ENCODE measurements around the gene CDKN1B.

The CDKN1B gene

GRCh38 chr12:12716793-12717585 is at the start of gene CDKN1B:
Gene CDKN1B, plus strand, starts transcription at chr12:12717368. Its CDS starts 472 bp downstream, at chr12:12717840.
- peak; percentile 87 for DNase-seq

DNA sequence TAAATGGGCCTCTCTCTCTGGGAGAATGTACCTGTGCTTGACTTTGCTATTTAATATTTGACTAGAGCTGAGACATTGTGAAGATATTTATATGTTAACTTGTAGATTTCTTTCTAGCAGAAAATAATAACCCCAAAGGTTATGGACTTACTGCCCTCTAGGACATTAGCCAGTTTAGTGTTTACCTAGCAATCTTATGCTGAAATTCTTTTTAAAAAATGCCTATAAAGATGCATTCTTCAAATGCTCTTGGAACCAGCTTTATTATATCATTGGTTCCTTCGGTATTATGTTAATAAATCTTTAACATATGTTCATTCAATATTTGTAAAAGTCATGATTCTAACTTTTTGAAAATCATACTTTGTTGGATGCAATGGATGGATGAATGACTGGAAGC is 49.2 kb upstream of the CDKN1B start:
- no peak for DNase-seq

DNA sequence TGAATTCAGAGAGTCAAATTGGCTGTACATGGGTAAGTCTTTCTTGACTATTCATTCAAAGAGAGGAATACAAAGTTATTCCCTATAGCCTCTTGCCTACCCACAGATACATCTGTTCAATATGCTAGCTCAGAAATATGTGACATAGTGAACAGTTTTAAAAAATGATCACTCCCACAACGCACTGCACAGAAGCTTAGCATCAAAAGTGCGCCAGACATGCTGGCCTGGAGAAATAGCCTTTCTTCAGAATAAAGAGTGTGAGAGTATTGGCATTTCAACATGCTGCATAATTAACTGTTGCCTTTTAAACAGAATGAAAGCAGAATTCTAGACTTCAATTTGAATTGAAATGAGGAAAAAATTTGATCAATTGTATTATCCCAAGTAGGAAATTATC is 48.1 kb upstream of the CDKN1B start:
- no peak for DNase-seq

- DNase-seq = no peak
Observed at GRCh38 chr12:12671850-12672660, 45.1 kb upstream of the CDKN1B start.

DNA sequence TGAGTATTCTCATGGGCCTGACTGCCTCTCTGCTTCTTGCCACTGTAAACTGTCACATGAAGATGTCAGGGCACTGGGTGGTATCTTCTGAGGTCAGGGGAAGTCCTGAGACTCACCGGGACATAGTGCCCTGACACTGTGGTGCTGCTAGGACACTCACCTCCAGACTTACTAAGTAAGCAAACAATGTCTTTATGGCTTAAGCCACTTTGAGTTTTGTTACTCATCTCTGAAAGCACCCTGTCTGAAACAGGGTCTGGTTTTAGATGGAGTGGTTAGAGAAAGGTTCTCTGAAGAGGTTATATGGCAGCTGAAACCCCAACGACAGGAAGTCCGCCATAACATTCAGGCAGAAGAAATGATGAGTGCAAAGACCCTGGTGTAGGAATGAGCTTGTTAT is 43.9 kb upstream of the CDKN1B start:
- DNase-seq = no peak

GRCh38 chr12:12676605-12677004 is 40.6 kb upstream of the CDKN1B start:
- DNase-seq = no peak

DNA sequence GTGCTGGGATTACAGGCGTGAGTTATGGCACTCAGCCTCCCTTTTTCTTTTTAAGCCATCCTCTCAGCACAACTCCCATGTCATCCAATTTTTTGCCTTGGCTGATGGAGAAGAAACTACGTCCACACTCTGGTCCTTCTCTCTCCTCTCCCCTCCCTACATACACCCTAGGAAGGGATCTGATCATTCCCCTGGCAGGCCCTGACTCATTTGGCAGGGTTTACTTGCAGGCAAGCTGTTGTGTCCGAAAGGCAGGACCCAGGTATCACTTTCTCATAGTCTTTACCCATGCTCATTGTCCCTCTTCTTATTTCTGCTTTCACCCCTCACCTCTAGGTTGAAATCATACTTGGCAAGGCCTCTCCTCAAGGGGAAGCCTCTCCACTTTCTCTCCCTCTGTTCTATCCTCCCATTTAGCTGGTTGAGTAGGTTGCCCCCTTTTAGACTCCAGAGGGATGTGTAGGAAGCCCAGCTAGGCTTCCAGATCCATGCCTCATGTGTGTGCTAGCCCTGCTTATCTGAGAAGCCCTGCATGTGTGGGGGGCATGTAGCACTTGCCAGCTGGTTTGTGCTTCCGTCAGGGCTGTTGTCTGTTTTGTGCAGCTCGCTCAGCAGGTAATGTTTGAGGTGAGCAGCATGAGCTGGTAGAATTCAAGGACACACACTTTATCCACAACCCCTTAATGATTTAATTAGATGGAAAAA is 36.0 kb upstream of the CDKN1B start:
- no peak for DNase-seq

DNA sequence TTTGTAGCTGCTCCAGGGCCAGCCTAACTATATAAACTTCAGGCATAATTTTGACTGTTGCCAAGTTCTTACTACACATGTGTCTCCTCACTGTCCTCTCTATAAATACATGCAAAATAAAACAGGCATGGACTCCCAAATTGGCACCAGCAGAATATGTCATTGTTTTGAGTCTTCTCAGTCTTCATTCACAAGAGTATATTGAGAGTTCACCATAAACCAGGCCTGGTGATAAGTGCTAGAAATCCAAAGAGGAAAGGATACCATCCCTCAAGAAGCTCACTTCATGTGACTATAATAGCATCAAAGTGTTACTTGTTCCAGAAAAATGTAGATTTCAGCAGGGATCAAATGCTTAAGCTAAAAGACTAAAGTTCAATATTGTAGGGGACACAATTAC is 34.9 kb upstream of the CDKN1B start:
- DNase-seq = no peak

- DNase-seq = no peak
Observed at GRCh38 chr12:12683136-12683697, 34.0 kb upstream of the CDKN1B start.

DNA sequence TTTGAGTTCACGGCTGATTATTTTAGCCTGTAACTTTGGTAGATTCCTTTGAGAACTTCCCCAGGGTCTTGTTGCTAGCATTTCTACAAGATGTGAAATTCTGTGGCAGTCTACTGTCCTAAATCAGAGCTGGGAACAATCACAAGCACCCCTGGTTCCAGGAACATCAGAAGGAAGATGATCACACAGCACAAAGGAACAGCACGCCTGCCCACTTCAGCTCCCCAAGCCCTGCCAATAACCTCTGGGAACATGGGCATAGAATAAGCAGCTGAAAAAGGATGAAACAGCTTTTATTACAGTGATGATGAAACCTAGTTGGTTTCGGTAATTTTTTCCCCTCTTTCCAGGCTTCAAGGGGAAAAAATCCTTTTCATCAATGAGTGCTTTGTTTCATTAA is 33.4 kb upstream of the CDKN1B start:
- peak; percentile 24 for DNase-seq

DNA sequence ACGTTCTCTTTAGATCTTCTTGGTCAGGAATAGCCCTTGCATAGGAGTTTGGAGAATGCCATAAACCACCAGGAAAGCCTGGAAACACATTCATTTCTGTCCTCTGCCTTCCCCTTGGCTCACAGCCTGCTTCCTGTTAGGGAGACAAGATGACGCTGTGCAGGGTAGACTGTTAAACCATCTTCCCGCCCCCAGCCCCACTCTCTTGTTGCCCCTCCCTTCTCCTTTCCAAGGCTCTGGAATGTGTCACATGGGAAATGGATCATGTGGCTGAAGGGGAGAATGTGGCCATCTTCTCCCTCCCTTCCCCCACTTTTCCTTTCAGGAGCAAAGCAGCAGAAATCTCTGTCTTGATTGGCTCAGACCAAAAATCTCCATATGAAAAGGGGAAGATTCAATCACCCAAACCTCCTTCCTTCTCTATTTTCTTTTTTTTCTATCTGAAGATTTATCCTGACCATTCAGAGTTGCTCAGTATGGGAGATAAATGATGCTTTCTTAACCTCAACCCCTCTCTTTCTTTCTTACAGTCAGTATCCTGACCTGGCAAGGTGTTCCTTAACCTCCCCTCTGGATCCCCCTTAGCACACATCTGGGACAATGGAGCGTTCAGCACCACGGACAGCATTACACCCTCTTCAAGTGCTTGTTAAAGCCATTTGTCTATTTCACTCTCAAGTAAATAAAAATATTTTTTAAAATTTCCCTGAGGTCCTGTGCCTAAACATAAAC is 32.6 kb upstream of the CDKN1B start:
- peak; percentile 97 for DNase-seq

- DNase-seq = peak; percentile 82
Observed at GRCh38 chr12:12685305-12685704, 31.9 kb upstream of the CDKN1B start.

GRCh38 chr12:12686472-12686871 is 30.7 kb upstream of the CDKN1B start:
- DNase-seq = no peak

GRCh38 chr12:12686925-12687324 is 30.2 kb upstream of the CDKN1B start:
- DNase-seq = no peak

- no peak for DNase-seq
Observed at GRCh38 chr12:12689647-12690300, 27.4 kb upstream of the CDKN1B start.

GRCh38 chr12:12691549-12691948 is 25.6 kb upstream of the CDKN1B start:
- no peak for DNase-seq

- DNase-seq = peak; percentile 43
Observed at GRCh38 chr12:12693111-12693671, 24.0 kb upstream of the CDKN1B start.

GRCh38 chr12:12696562-12697383 is 20.4 kb upstream of the CDKN1B start:
- DNase-seq = peak; percentile 84

GRCh38 chr12:12699345-12699744 is 17.8 kb upstream of the CDKN1B start:
- DNase-seq = no peak

DNA sequence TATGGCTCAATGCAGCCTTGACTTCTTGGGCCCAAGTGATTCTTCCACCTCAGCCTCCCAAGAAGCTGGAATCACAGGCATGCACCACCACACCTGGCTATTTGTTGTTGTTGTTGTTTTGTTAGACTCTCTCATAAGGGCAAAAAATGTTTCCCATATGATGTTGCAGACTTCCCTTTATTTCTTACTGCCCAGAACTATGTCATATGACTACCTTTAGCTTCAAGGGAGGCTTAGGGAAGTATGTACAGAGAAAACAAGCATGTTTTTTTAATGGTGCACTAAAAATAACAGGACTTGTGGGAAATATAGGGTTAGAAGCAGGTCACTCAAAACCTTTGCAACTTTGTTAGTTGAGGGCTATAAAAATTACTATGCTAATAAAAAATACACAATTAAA is 16.9 kb upstream of the CDKN1B start:
- DNase-seq = no peak

DNA sequence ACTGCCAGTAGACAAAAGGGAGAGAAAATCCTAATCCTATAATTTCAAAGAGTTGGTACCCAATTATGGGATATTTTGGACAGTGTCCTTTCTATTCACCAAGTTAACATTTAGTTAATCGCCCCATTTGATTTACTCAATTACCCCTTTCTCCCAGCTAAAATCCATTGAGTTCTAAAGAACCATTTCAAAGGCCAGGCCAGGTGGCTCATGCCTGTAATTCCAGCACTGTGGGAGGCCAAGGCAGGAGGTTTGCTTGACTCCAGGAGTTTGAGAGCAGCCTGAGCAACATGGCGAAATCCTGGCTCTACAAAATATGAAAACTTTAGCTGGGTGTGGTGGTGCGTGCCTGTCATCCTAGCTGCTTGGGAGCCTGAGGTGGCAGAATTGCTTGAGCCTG is 15.7 kb upstream of the CDKN1B start:
- DNase-seq = no peak

Measured in DMS79 (cell line).